Activated T-cell treated with anti-CD3 and anti-CD28 coated beads, Interleukin-2, amount 50 U/mL, for 72 hours (primary cell): ENCODE results near the gene KCND2. TPM values are rescaled to one million over a fixed set of nuclear protein-coding genes. Genes with fewer than 3 reads are reported as not detected.

Experiments
- ATAC-seq, 2 donors: fragments of 150-1000 bp; cut with Tn5 transposase; replicated peaks in 1 of 2; 2 replicates each; pipeline ENCODE4 v1.10.0; 2021; ENCODE audit warnings: moderate library complexity in 2 of 2, mild to moderate bottlenecking in 1 of 2
- DNase-seq, 2 donors: peaks; one replicate each; pipeline ENCODE4 v3.0.0; 2021 to 2022; ENCODE audit warnings: mixed read lengths in 1 of 2
- H3K27ac Mint-ChIP-seq: one replicate; pipeline ENCODE4 v1.8.0; 2022; ENCODE audit warnings: mild to moderate bottlenecking, moderate library complexity, mixed read lengths
- H3K27me3 Mint-ChIP-seq: one replicate; pipeline ENCODE4 v1.8.0; 2022; ENCODE audit warnings: low read depth, mixed read lengths
- H3K36me3 Mint-ChIP-seq, 2 donors: one replicate each; pipeline ENCODE4 v1.8.0; 2022; ENCODE audit warnings: mixed read lengths in 2 of 2, mild to moderate bottlenecking in 1 of 2; ENCODE audit not compliant: insufficient read depth in 2 of 2
- H3K4me1 Mint-ChIP-seq: one replicate; pipeline ENCODE4 v1.8.0; 2022; ENCODE audit warnings: low read depth, mixed read lengths
- H3K4me3 Mint-ChIP-seq, 2 donors: one replicate each; pipeline ENCODE4 v1.8.0; 2022; ENCODE audit warnings: mild to moderate bottlenecking in 2 of 2, mixed read lengths in 2 of 2, moderate library complexity in 2 of 2
- H3K9me3 Mint-ChIP-seq, 2 donors: one replicate each; pipeline ENCODE4 v1.8.0; 2022; ENCODE audit warnings: mixed read lengths in 2 of 2
- total RNA-seq, 2 donors: library from RNA; stranded (reverse); gene quantifications; one replicate each; pipeline ENCODE4 v1.2.3, GENCODE V29; 2022

Gene KCND2
- total RNA-seq, 2 donors from 2014 or later = not detected

- Mint-ChIP-seq H3K27ac (no peak overlapping the region), H3K4me1 (no peaks in the 10 kb centered on the region), H3K36me3 (no peaks in the 10 kb centered on the region), H3K4me3 (no peak overlapping the region), H3K27me3 (peaks cover 19% of the 10 kb centered on the region), H3K9me3 (no peaks in the 10 kb centered on the region)
- ATAC-seq (no peak), DNase-seq (no peak)
Observed at GRCh38 chr7:120785095-120785494, 512.1 kb downstream of the KCND2 start.

- Mint-ChIP-seq H3K27ac (no peak overlapping the region), H3K27me3 (no peaks in the 10 kb centered on the region), H3K9me3 (no peaks in the 10 kb centered on the region), H3K4me3 (no peak overlapping the region), H3K36me3 (no peaks in the 10 kb centered on the region), H3K4me1 (no peaks in the 10 kb centered on the region)
- ATAC-seq (peak; percentile 66 to 68), DNase-seq (peak; percentile 65 to 66)
Observed at GRCh38 chr7:120792091-120792860, 519.3 kb downstream of the KCND2 start.

GRCh38 chr7:120792861-120793130, 519.8 kb downstream of the KCND2 start:
- ATAC-seq (no peak), DNase-seq (no peak)
- no peaks in the 10 kb centered on the region for H3K4me1 Mint-ChIP-seq
- peaks cover 4% of the 10 kb centered on the region for H3K27me3 Mint-ChIP-seq
- H3K36me3 Mint-ChIP-seq = no peaks in the 10 kb centered on the region
- H3K27ac Mint-ChIP-seq = no peak overlapping the region
- H3K9me3 Mint-ChIP-seq = no peaks in the 10 kb centered on the region
- no peak overlapping the region for H3K4me3 Mint-ChIP-seq

- Mint-ChIP-seq H3K36me3 (no peaks in the 10 kb centered on the region), H3K27me3 (peaks cover 9% of the 10 kb centered on the region), H3K4me1 (no peaks in the 10 kb centered on the region), H3K27ac (no peak overlapping the region), H3K4me3 (no peak overlapping the region), H3K9me3 (no peaks in the 10 kb centered on the region)
- DNase-seq (no peak), ATAC-seq (no peak)
Observed at GRCh38 chr7:120793213-120793936, 520.4 kb downstream of the KCND2 start.

GRCh38 chr7:120794106-120794729, 521.2 kb downstream of the KCND2 start:
- no peak for ATAC-seq
- no peak for DNase-seq
- Mint-ChIP-seq H3K27ac (no peak overlapping the region), H3K27me3 (peaks cover 9% of the 10 kb centered on the region), H3K4me3 (no peak overlapping the region), H3K9me3 (no peaks in the 10 kb centered on the region), H3K36me3 (no peaks in the 10 kb centered on the region), H3K4me1 (no peaks in the 10 kb centered on the region)

GRCh38 chr7:120797026-120797645, 524.2 kb downstream of the KCND2 start:
- H3K4me1 Mint-ChIP-seq = no peaks in the 10 kb centered on the region
- ATAC-seq (no peak), DNase-seq (no peak)
- peaks cover 16% of the 10 kb centered on the region for H3K27me3 Mint-ChIP-seq
- no peak overlapping the region for H3K27ac Mint-ChIP-seq
- H3K9me3 Mint-ChIP-seq = no peaks in the 10 kb centered on the region
- no peak overlapping the region for H3K4me3 Mint-ChIP-seq
- H3K36me3 Mint-ChIP-seq = no peaks in the 10 kb centered on the region

- Mint-ChIP-seq H3K4me1 (no peaks in the 10 kb centered on the region), H3K27me3 (peaks cover 16% of the 10 kb centered on the region), H3K36me3 (no peaks in the 10 kb centered on the region), H3K27ac (no peak overlapping the region), H3K4me3 (no peak overlapping the region), H3K9me3 (no peaks in the 10 kb centered on the region)
- DNase-seq (no peak), ATAC-seq (no peak)
Observed at GRCh38 chr7:120799147-120799546, 526.2 kb downstream of the KCND2 start.
